ENCODE measurements around the gene NR2F6. TPM values are rescaled to one million over a fixed set of nuclear protein-coding genes. Genes with fewer than 3 reads are reported as not detected.

The NR2F6 gene
- total and polyA plus RNA-seq, 4 donors = 26.1 to 65.5 (median 27.4) TPM

DNA sequence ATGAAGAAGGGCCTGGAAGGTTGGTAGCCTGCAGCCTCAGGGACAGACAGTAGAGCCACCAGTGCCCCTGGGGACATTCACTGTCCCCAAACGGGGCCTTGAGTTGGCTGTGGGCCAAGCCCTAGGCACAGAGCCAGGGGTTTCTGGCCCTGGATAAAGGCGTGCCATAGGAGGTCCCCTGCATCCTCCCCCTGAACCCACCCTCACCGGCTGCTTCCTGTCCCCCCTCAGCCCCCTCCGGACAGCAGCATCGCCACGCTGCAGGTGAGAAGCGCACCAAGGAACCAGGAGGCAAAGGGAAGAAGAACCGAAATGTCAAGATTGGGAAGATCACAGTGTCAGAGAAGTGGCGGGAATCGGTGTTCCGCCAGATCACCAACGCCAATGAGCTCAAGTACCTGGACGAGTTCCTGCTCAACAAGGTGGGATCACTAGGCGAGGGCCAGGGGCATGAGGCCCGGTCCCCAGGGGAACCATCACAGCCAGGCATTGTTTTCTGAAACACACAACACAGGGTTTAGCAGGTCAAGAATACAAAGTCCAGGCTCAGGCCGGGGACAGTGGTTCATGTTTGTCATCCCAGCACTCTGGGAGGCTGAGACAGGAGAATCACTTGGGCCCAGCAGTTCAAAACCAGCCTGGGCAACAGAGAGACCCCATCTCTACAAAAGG is 45.2 kb downstream of the NR2F6 start:
- no peaks in the 10 kb centered on the region for H3K27me3 ChIP-seq (ENCODE audit: control insufficient read depth in 3 of 3, insufficient read depth in 3 of 3, low read length in 2 of 3)
- peaks cover 17 to 61% (median 33%) of the 10 kb centered on the region in 4 donors for H3K36me3 ChIP-seq (ENCODE audit: control insufficient read depth in 4 of 4, insufficient read depth in 4 of 4, low read length in 4 of 4)
- TF ChIP-seq, protein P1, sequence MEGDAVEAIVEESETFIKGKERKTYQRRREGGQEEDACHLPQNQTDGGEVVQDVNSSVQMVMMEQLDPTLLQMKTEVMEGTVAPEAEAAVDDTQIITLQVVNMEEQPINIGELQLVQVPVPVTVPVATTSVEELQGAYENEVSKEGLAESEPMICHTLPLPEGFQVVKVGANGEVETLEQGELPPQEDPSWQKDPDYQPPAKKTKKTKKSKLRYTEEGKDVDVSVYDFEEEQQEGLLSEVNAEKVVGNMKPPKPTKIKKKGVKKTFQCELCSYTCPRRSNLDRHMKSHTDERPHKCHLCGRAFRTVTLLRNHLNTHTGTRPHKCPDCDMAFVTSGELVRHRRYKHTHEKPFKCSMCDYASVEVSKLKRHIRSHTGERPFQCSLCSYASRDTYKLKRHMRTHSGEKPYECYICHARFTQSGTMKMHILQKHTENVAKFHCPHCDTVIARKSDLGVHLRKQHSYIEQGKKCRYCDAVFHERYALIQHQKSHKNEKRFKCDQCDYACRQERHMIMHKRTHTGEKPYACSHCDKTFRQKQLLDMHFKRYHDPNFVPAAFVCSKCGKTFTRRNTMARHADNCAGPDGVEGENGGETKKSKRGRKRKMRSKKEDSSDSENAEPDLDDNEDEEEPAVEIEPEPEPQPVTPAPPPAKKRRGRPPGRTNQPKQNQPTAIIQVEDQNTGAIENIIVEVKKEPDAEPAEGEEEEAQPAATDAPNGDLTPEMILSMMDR (IDR thresholded peaks at IDR 0.05; ENCODE audit: control extremely low read depth, extremely low read depth) = no peak
- no peak for DNase-seq
- WGBS, 2 donors = 84 to 91% methylated on average over 16 of the region's 16 CpGs
- H3K9me3 ChIP-seq (ENCODE audit: control insufficient read depth in 4 of 4, insufficient read depth in 3 of 4, low read length in 3 of 4) = no peaks in the 10 kb centered on the region
- no peak overlapping the region for H3K27ac ChIP-seq (ENCODE audit: low read depth in 1 of 2, low read length in 1 of 2)
- H3K9ac ChIP-seq (ENCODE audit: insufficient read depth in 1 of 2, low read length in 2 of 2) = no peak overlapping the region
- H3K4me1 ChIP-seq (ENCODE audit: control insufficient read depth in 5 of 5, insufficient read depth in 5 of 5, low read length in 5 of 5) = no peaks in the 10 kb centered on the region
- ATAC-seq (ENCODE audit: insufficient read depth, low FRiP score) = no peak
- no peak overlapping the region for H3K4me3 ChIP-seq

DNA sequence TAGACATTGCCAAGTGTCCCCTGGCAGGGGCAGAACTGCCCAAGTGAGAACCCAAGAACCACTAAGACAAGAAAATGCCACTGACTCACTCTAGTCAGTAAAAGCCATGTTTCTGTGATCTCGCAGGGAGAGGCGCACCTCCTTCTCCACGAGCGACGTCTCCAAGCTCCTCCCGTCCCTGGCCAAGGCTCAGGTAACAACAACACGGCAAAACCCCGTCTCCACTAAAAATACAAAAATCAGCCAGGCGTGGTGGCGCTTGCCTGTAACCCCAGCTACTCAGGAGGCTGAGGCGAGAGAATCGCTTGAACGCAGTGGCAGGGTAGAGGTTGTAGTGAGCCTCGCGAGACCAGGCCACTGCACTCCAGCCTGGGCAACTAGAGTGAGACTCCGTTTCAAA is 48.1 kb downstream of the NR2F6 start:
- H3K4me3 ChIP-seq = no peak overlapping the region
- no peaks in the 10 kb centered on the region for H3K9me3 ChIP-seq (ENCODE audit: control insufficient read depth in 4 of 4, insufficient read depth in 3 of 4, low read length in 3 of 4)
- peaks cover 16 to 68% (median 36%) of the 10 kb centered on the region in 4 donors for H3K36me3 ChIP-seq (ENCODE audit: control insufficient read depth in 4 of 4, insufficient read depth in 4 of 4, low read length in 4 of 4)
- no peak for DNase-seq
- ATAC-seq (ENCODE audit: insufficient read depth, low FRiP score) = no peak
- TF ChIP-seq, protein P1 (IDR thresholded peaks at IDR 0.05; ENCODE audit: control extremely low read depth, extremely low read depth) = no peak
- H3K27me3 ChIP-seq (ENCODE audit: control insufficient read depth in 3 of 3, insufficient read depth in 3 of 3, low read length in 2 of 3) = no peaks in the 10 kb centered on the region
- no peak overlapping the region for H3K27ac ChIP-seq (ENCODE audit: low read depth in 1 of 2, low read length in 1 of 2)
- no peaks in the 10 kb centered on the region for H3K4me1 ChIP-seq (ENCODE audit: control insufficient read depth in 5 of 5, insufficient read depth in 5 of 5, low read length in 5 of 5)
- WGBS, 2 donors = 93 to 94% methylated on average over 16 of the region's 16 CpGs
- H3K9ac ChIP-seq (ENCODE audit: insufficient read depth in 1 of 2, low read length in 2 of 2) = no peak overlapping the region

- H3K4me3 ChIP-seq = no peak overlapping the region
- TF ChIP-seq, protein P1 (IDR thresholded peaks at IDR 0.05; ENCODE audit: control extremely low read depth, extremely low read depth) = no peak
- H3K36me3 ChIP-seq (ENCODE audit: control insufficient read depth in 4 of 4, insufficient read depth in 4 of 4, low read length in 4 of 4) = peaks cover 9 to 65% (median 32%) of the 10 kb centered on the region in 4 donors
- H3K27ac ChIP-seq (ENCODE audit: low read depth in 1 of 2, low read length in 1 of 2) = no peak overlapping the region
- no peak for ATAC-seq (ENCODE audit: insufficient read depth, low FRiP score)
- H3K9ac ChIP-seq (ENCODE audit: insufficient read depth in 1 of 2, low read length in 2 of 2) = no peak overlapping the region
- WGBS, 2 donors = 97 to 99% methylated on average over 7 of the region's 7 CpGs
- no peak for DNase-seq
- H3K4me1 ChIP-seq (ENCODE audit: control insufficient read depth in 5 of 5, insufficient read depth in 5 of 5, low read length in 5 of 5) = no peaks in the 10 kb centered on the region
- H3K9me3 ChIP-seq (ENCODE audit: control insufficient read depth in 4 of 4, insufficient read depth in 3 of 4, low read length in 3 of 4) = no peaks in the 10 kb centered on the region
- no peaks in the 10 kb centered on the region for H3K27me3 ChIP-seq (ENCODE audit: control insufficient read depth in 3 of 3, insufficient read depth in 3 of 3, low read length in 2 of 3)
Observed at GRCh38 chr19:17196610-17197009, 49.1 kb downstream of the NR2F6 start.

- DNase-seq = no peak
- ATAC-seq (ENCODE audit: insufficient read depth, low FRiP score) = no peak
- H3K36me3 ChIP-seq (ENCODE audit: control insufficient read depth in 4 of 4, insufficient read depth in 4 of 4, low read length in 4 of 4) = peaks cover 9 to 64% (median 28%) of the 10 kb centered on the region in 4 donors
Observed at GRCh38 chr19:17195106-17195505, 50.6 kb downstream of the NR2F6 start.

More at GRCh38 chr19:17195106-17195505, 50.6 kb downstream of the NR2F6 start:
- TF ChIP-seq, protein P1 (IDR thresholded peaks at IDR 0.05; ENCODE audit: control extremely low read depth, extremely low read depth) = no peak
- no peaks in the 10 kb centered on the region for H3K4me1 ChIP-seq (ENCODE audit: control insufficient read depth in 5 of 5, insufficient read depth in 5 of 5, low read length in 5 of 5)
- no peaks in the 10 kb centered on the region for H3K9me3 ChIP-seq (ENCODE audit: control insufficient read depth in 4 of 4, insufficient read depth in 3 of 4, low read length in 3 of 4)
- WGBS, 2 donors = 98% methylated on average over 21 to 23 of the region's 23 CpGs
- H3K4me3 ChIP-seq = no peak overlapping the region
- H3K27ac ChIP-seq (ENCODE audit: low read depth in 1 of 2, low read length in 1 of 2) = no peak overlapping the region
- H3K9ac ChIP-seq (ENCODE audit: insufficient read depth in 1 of 2, low read length in 2 of 2) = no peak overlapping the region
- H3K27me3 ChIP-seq (ENCODE audit: control insufficient read depth in 3 of 3, insufficient read depth in 3 of 3, low read length in 2 of 3) = no peaks in the 10 kb centered on the region
